GM12873 (cell line): ENCODE results near the gene TMEM86A.

Source experiments
- CTCF ChIP-seq: IDR thresholded peaks from 2 replicates; pipeline ENCODE4 v1.5.1; 2012; ENCODE audit warnings: low read depth, mild to moderate bottlenecking, moderate library complexity, low read length, control low read depth; ENCODE audit not compliant: insufficient read depth; ENCODE audit errors: missing control alignments

TMEM86A gene

DNA sequence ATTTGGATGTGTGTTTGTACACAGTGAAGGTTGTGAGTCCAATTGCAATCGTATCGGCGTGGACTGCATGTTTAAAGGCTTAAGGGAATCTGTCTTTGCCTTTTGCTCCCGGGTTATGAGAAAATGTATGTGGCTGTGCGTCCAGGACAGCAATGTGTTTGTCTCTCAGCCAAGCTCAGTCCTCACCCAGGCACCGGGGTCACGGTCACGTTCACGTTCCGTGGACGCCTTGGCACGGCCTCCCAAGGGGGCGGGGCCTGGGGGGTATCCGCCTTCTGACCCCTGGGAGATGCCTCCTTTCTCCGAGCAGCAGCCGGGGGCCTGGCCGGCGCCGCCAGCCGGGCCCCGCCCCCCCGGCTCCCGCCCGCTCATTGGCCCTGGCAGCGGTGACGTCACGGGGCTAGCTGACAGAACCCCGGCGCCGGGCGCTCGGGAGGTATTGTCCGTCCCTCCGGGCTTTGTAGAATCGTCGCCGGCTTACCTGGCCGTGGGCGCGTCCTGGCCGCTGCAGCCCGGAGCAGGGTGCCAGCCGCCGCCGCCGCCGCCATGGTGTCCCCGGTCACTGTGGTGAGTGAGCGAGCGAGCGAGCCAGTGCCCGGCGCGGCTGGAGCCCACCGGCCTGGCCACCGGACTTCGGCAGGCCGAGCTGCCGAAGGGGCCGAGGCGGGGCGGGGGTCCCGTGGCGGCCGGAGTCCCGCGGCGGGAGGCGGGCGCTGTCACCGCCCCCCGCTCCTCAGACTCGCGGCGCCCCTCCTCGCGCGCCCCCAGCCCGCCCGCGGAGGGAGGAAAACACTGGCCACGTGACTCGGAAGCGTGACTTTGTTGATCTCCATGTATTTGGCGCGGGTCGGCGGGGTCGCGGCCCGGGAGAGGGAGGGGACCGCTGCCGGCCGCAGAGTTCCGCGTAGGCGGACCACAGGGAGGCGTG lies at the start of gene TMEM86A:
Gene TMEM86A, plus strand, starts transcription at position 439 of the 928 bp plus-strand sequence. Its CDS starts 108 bp downstream, at position 547.
- no peak for TF ChIP-seq CTCF

DNA sequence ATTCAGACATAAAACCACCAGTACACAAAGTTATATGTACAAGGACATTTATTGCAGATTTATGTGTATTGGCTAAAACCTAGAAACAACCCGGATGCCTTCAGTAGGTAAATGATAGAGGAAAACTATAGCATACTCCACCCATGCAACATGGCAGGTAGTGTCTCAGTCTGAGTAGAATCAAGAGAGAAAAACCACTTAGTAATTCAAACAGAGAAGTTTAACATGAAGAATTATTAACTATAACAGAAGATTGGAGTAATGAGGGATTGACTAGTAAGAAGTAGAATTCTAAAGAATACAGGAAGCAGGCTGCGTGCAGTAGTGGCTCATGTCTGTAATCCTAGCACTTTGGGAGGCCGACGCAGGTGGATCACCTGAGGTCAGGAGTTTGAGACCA lies 48.2 kb upstream of the TMEM86A start:
- no peak for TF ChIP-seq CTCF

GRCh38 chr11:18650859-18651557 lies 47.6 kb upstream of the TMEM86A start:
- peak; percentile 80 for TF ChIP-seq CTCF

- no peak for TF ChIP-seq CTCF
These were observed 40.9 kb upstream of the TMEM86A start for GRCh38 chr11:18657673-18658072.

GRCh38 chr11:18668131-18668530 lies 30.4 kb upstream of the TMEM86A start:
- no peak for TF ChIP-seq CTCF

DNA sequence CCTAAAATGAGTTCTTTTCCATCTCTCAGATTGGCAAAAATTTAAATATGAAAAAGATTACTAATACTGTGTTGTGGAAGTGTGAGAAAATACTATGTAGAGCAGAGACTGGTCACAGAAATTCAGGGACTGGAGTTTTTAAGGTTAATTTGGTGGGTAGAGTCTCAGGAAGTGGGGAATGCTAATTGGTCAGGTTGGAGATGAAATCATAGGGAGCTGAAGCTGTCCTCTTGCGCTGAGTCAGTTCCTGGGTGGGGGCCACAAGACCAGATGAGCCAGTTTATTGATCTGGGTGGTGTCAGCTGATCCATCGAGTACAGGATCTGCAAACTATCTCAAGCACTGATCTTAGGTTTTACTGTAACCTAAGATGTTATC lies 29.4 kb upstream of the TMEM86A start:
- TF ChIP-seq CTCF = no peak

GRCh38 chr11:18669711-18670110 lies 28.9 kb upstream of the TMEM86A start:
- TF ChIP-seq CTCF = no peak
